H1 (cell line): ENCODE data around the gene C14orf93. TPM values are rescaled to one million over a fixed set of nuclear protein-coding genes. Genes with fewer than 3 reads are reported as not detected.

Experiments used
- CTCF ChIA-PET: fragments of 300-600 bp; sonication (Branson Sonifier 250); formaldehyde crosslinking; loops from one replicate; lab custom pipeline; 2021; ENCODE audit not compliant: partially characterized antibody; lab: Charles Lee
- POLR2A ChIA-PET: fragments of 300-600 bp; sonication (Branson Sonifier 250); formaldehyde crosslinking; loops from one replicate; lab custom pipeline; 2021; ENCODE audit warnings: inconsistent platforms; ENCODE audit not compliant: partially characterized antibody; lab: Charles Lee
- DNase-seq, 2 experiments: peaks; one replicate each; pipeline versions ENCODE4 v3.0.0 to v3.0.0-alpha.2; 2010 to 2022; ENCODE audit warnings: low spot score in 2 of 2, low read depth in 1 of 2, mixed read lengths in 1 of 2
- FAIRE-seq: peaks from 2 replicates; lab custom pipeline; 2011; peaks lifted over from hg19 to GRCh38; lab: Jason Lieb, UNC
- H2AFZ ChIP-seq: 2 replicates; pipeline ENCODE4 v1.8.1; 2012; ENCODE audit warnings: low read length, inconsistent platforms
- H2AK5ac ChIP-seq: 2 replicates; pipeline ENCODE4 v1.6.1; 2013; ENCODE audit warnings: low read depth, low read length
- H2BK120ac ChIP-seq: replicated peaks from 2 replicates; pipeline ENCODE3; 2013; ENCODE audit warnings: low read depth, low read length, inconsistent platforms
- H2BK12ac ChIP-seq: 2 replicates; pipeline ENCODE4 v1.6.1; 2013; ENCODE audit warnings: low read depth, low read length
- H2BK15ac ChIP-seq: 2 replicates; pipeline ENCODE4 v1.6.1; 2013; ENCODE audit warnings: low read length
- H2BK20ac ChIP-seq: 2 replicates; pipeline ENCODE4 v1.6.1; 2013; ENCODE audit warnings: low read length
- H2BK5ac ChIP-seq: 2 replicates; pipeline ENCODE4 v1.6.1; 2013; ENCODE audit warnings: low read depth, low read length
- H3K14ac ChIP-seq: 2 replicates; pipeline ENCODE4 v1.6.1; 2013; ENCODE audit warnings: inconsistent platforms; ENCODE audit not compliant: insufficient read length
- H3K18ac ChIP-seq: 2 replicates; pipeline ENCODE4 v1.6.1; 2013; ENCODE audit warnings: low read length; ENCODE audit errors: extremely low read depth
- H3K23ac ChIP-seq: 2 replicates; pipeline ENCODE4 v1.6.1; 2013; ENCODE audit warnings: inconsistent platforms; ENCODE audit not compliant: insufficient read length
- H3K23me2 ChIP-seq: 2 replicates; pipeline ENCODE4 v1.6.1; 2013; ENCODE audit warnings: low read depth, low read length
- H3K27ac ChIP-seq: 2 replicates; pipeline ENCODE4 v1.6.1; 2011; ENCODE audit warnings: low read depth, low read length, inconsistent platforms
- H3K27me3 ChIP-seq, 4 experiments: replicated peaks in 1 of 4; 1 replicate in 1 of 4; 2 replicates in 3 of 4; pipeline versions ENCODE4 v1.6.1 to v1.8.1; 2011 to 2013; ENCODE audit warnings: low read length in 3 of 4, mild to moderate bottlenecking in 3 of 4, inconsistent platforms in 2 of 4, mixed read lengths in 2 of 4, moderate library complexity in 1 of 4; ENCODE audit not compliant: control insufficient read depth in 3 of 4, insufficient read depth in 3 of 4; ENCODE audit errors: extremely low read depth in 1 of 4
- H3K36me3 ChIP-seq, 4 experiments: 2 replicates each; pipeline versions ENCODE4 v1.6.1 to v1.8.1; 2011 to 2013; ENCODE audit warnings: mild to moderate bottlenecking in 4 of 4, low read length in 3 of 4, moderate library complexity in 2 of 4, control low read depth in 1 of 4, inconsistent platforms in 1 of 4; ENCODE audit not compliant: insufficient read depth in 4 of 4, control insufficient read depth in 2 of 4
- H3K4ac ChIP-seq: replicated peaks from 2 replicates; pipeline ENCODE3; 2013; ENCODE audit warnings: low read length, low read depth, mixed read lengths, inconsistent platforms; ENCODE audit not compliant: insufficient read length
- H3K4me1 ChIP-seq, 4 experiments: replicated peaks in 1 of 4; 1 replicate in 1 of 4; 2 replicates in 3 of 4; pipeline versions ENCODE4 v1.6.1 to v1.8.1; 2011 to 2013; ENCODE audit warnings: low read length in 3 of 4, inconsistent platforms in 2 of 4, mixed read lengths in 1 of 4; ENCODE audit not compliant: insufficient read depth in 4 of 4, control insufficient read depth in 3 of 4
- H3K4me2 ChIP-seq, 2 experiments: 2 replicates each; pipeline versions ENCODE4 v1.6.1 to v1.8.1; 2011 to 2013; ENCODE audit warnings: low read depth in 2 of 2, low read length in 2 of 2, control low read depth in 1 of 2, inconsistent platforms in 1 of 2, mild to moderate bottlenecking in 1 of 2; ENCODE audit not compliant: insufficient read depth in 1 of 2
- H3K4me3 ChIP-seq, 4 experiments: fragments of 200-600, 300-600 bp in 1 of 4; sonication (generic), shearing (Covaris generic), sonication (Bioruptor Twin) in 1 of 4; 2 replicates each; pipeline versions ENCODE4 v1.5.1 to v1.8.1; 2011 to 2016; ENCODE audit warnings: low read length in 4 of 4, low read depth in 3 of 4, control low read depth in 2 of 4, inconsistent platforms in 2 of 4, mild to moderate bottlenecking in 2 of 4, mixed read lengths in 1 of 4, moderate library complexity in 1 of 4; ENCODE audit not compliant: insufficient read depth in 2 of 4; ENCODE audit errors: extremely low read depth in 1 of 4
- H3K56ac ChIP-seq: replicated peaks from 2 replicates; pipeline ENCODE3; 2013; ENCODE audit warnings: low read depth, mild to moderate bottlenecking, mixed read lengths, low read length, inconsistent platforms; ENCODE audit not compliant: insufficient read length
- H3K79me1 ChIP-seq: 2 replicates; pipeline ENCODE4 v1.6.1; 2013; ENCODE audit warnings: low read depth, low read length, control low read depth
- H3K79me2 ChIP-seq, 2 experiments: 2 replicates each; pipeline versions ENCODE4 v1.6.1 to v1.8.1; 2012 to 2013; ENCODE audit warnings: low read length in 2 of 2, mild to moderate bottlenecking in 2 of 2, inconsistent platforms in 1 of 2; ENCODE audit not compliant: insufficient read depth in 2 of 2, control insufficient read depth in 1 of 2
- H3K9ac ChIP-seq, 4 experiments: replicated peaks in 1 of 4; 1 replicate in 1 of 4; 2 replicates in 3 of 4; pipeline versions ENCODE4 v1.6.1 to v1.8.1; 2011 to 2013; ENCODE audit warnings: low read depth in 3 of 4, low read length in 3 of 4, control low read depth in 2 of 4, mild to moderate bottlenecking in 2 of 4, moderate library complexity in 2 of 4, inconsistent platforms in 1 of 4; ENCODE audit errors: extremely low read depth in 1 of 4
- H3K9me3 ChIP-seq, 2 experiments: 2 replicates each; pipeline versions ENCODE4 v1.6.1 to v1.8.1; 2012 to 2013; ENCODE audit warnings: mild to moderate bottlenecking in 2 of 2, moderate library complexity in 2 of 2, control low read depth in 1 of 2, inconsistent platforms in 1 of 2, low read depth in 1 of 2, low read length in 1 of 2, mixed read lengths in 1 of 2; ENCODE audit not compliant: insufficient read depth in 2 of 2
- H4K20me1 ChIP-seq, 2 experiments: replicated peaks in 1 of 2; 2 replicates each; pipeline versions ENCODE3 to v1.8.1; 2011 to 2013; ENCODE audit warnings: inconsistent platforms in 2 of 2, low read length in 2 of 2, mild to moderate bottlenecking in 1 of 2; ENCODE audit not compliant: insufficient read depth in 2 of 2, control insufficient read depth in 1 of 2
- H4K5ac ChIP-seq: 2 replicates; pipeline ENCODE4 v1.6.1; 2013; ENCODE audit warnings: low read length, low read depth, mixed read lengths, inconsistent platforms; ENCODE audit not compliant: insufficient read length
- H4K8ac ChIP-seq: 2 replicates; pipeline ENCODE4 v1.8.0; 2013; ENCODE audit warnings: mild to moderate bottlenecking, moderate library complexity, low read length, inconsistent platforms; ENCODE audit not compliant: insufficient read depth; ENCODE audit errors: extremely low read depth
- H4K91ac ChIP-seq: replicated peaks from 2 replicates; pipeline ENCODE3; 2013; ENCODE audit warnings: low read length, mixed read lengths, inconsistent platforms; ENCODE audit not compliant: insufficient read length
- ATF2 ChIP-seq: IDR thresholded peaks from 2 replicates; pipeline ENCODE4 v1.6.1; 2012; ENCODE audit warnings: low read length, inconsistent platforms
- BACH1 ChIP-seq: IDR thresholded peaks from 2 replicates; pipeline ENCODE4 v1.6.1; 2012; ENCODE audit warnings: low read length, improper control_type of control experiment
- CHD1 ChIP-seq: IDR thresholded peaks from 2 replicates; pipeline ENCODE4 v1.6.1; 2012; ENCODE audit warnings: low read depth, low read length, improper control_type of control experiment
- CTCF ChIP-seq, 3 experiments: IDR thresholded peaks; 1 replicate in 2 of 3; 2 replicates in 1 of 3; pipeline versions ENCODE4 v1.5.1 to v1.6.1; 2011; ENCODE audit warnings: low read length in 3 of 3, mild to moderate bottlenecking in 3 of 3, inconsistent platforms in 2 of 3, low read depth in 1 of 3, moderate library complexity in 1 of 3; ENCODE audit not compliant: insufficient read depth in 1 of 3; ENCODE audit errors: control extremely low read depth in 1 of 3
- FOSL1 ChIP-seq: IDR thresholded peaks from 2 replicates; pipeline ENCODE4 v1.6.1; 2011; ENCODE audit warnings: mild to moderate bottlenecking, low read depth, low read length, moderate library complexity; ENCODE audit not compliant: insufficient read depth
- JUN ChIP-seq: IDR thresholded peaks from 2 replicates; pipeline ENCODE4 v1.6.1; 2011; ENCODE audit warnings: low read depth, mild to moderate bottlenecking, improper control_type of control experiment, low read length
- JUND ChIP-seq: IDR thresholded peaks from 2 replicates; pipeline ENCODE4 v1.6.1; 2011; ENCODE audit warnings: mild to moderate bottlenecking, improper control_type of control experiment, low read length
- SRF ChIP-seq: IDR thresholded peaks from 2 replicates; pipeline ENCODE4 v1.6.1; 2011; ENCODE audit warnings: mild to moderate bottlenecking, low read depth, low read length, moderate library complexity
- TBP ChIP-seq: IDR thresholded peaks from 2 replicates; pipeline ENCODE4 v1.6.1; 2011; ENCODE audit warnings: low read depth, low read length, improper control_type of control experiment
- YY1 ChIP-seq: IDR thresholded peaks from 2 replicates; pipeline ENCODE4 v1.6.1; 2011; ENCODE audit warnings: low read depth, mild to moderate bottlenecking, low read length
- WGBS, 2 experiments: shearing (Covaris generic) in 1 of 2; methylation state at CpG; one replicate each; pipeline versions ENCODE4 v1.1.6 to v1.1.7; 2013 to 2015; ENCODE audit warnings: low lambda C conversion rate in 2 of 2, mixed read lengths in 2 of 2, inconsistent platforms in 1 of 2, low coverage in 1 of 2, missing lambda C conversion rate in 1 of 2; ENCODE audit not compliant: insufficient replicate concordance in 2 of 2, insufficient coverage in 1 of 2, insufficient read length in 1 of 2; ENCODE audit errors: extremely low coverage in 1 of 2, missing lambda C conversion rate in 1 of 2; 5-methylcytosine and 5-hydroxymethylcytosine counted together
- polyA plus RNA-seq, 7 experiments: library from polyadenylated mRNA; depleted of rRNA in 3 of 7; stranded (reverse) in 5 of 7; unstranded in 2 of 7; fragments of >200 nt in 5 of 7; fragments of 200-250 nt in 2 of 7; gene quantifications; 1 replicate in 5 of 7; 2 replicates in 1 of 7; 4 replicates in 1 of 7; pipeline versions ENCODE4 v1.2.1 to v1.2.3, GENCODE V29; 2011 to 2013; ENCODE audit warnings: missing spikeins in 2 of 7, mixed read lengths in 2 of 7
- total RNA-seq: library from RNA; stranded (reverse); fragmentation: NEBNext Ultra II Directional; extraction: Animal tissue kit (Norgen Biotek cat#: 25700); gene quantifications from 2 replicates; pipeline ENCODE4 v1.2.1, GENCODE V29; 2021

Gene C14orf93
- total and polyA plus RNA-seq, 2 of the 8 experiments (the other 6 are each of a cell fraction or from before 2014, with no cell fraction given), result 7.8 to 8.2 TPM

GRCh38 chr14:22991852-22992251, 18.1 kb downstream of the C14orf93 start:
- no peak overlapping the region for H4K5ac ChIP-seq
- no peak overlapping the region for H2BK20ac ChIP-seq
- no peak overlapping the region for H3K23ac ChIP-seq
- H3K9me3 ChIP-seq, result no peaks in the 10 kb centered on the region
- H3K79me2 ChIP-seq, result no peaks in the 10 kb centered on the region
- no peak overlapping the region for H3K18ac ChIP-seq
- CTCF ChIA-PET, result interaction anchor here (1.0 to 23.0 kb wide), 7 partner anchors 15 to 77 kb away, joined by 3 to 785 read pairs (median 6); partner anchors contain the start of genes CDH24, PSMB11 and PSMB5
- no peak overlapping the region for H3K56ac ChIP-seq
- no peak overlapping the region for H2BK5ac ChIP-seq
- H3K9ac ChIP-seq, result no peak overlapping the region
- H2AFZ ChIP-seq, result no peak overlapping the region
- no peaks in the 10 kb centered on the region; the same call in 1 of the 2 replicates for H3K23me2 ChIP-seq
- no peaks in the 10 kb centered on the region for H3K36me3 ChIP-seq
- no peak overlapping the region for H4K91ac ChIP-seq
- no peak overlapping the region for H4K8ac ChIP-seq
- no peaks in the 10 kb centered on the region for H4K20me1 ChIP-seq
- no peak overlapping the region for H3K4me3 ChIP-seq
- H2BK15ac ChIP-seq, result no peak overlapping the region
- POLR2A ChIA-PET, result interaction anchor here (1.3 to 12.2 kb wide), 5 partner anchors 9 to 66 kb away, joined by 3 to 133 read pairs (median 4); partner anchors contain the start of gene AJUBA
- H3K27me3 ChIP-seq, result no peaks in the 10 kb centered on the region
- no peak overlapping the region for H3K14ac ChIP-seq
- no peak overlapping the region for H2BK12ac ChIP-seq
- H3K79me1 ChIP-seq, result no peaks in the 10 kb centered on the region; the same call in 1 of the 2 replicates
- FAIRE-seq (no peak), DNase-seq (no peak)
- no peak overlapping the region for H3K4ac ChIP-seq
- 96% methylated on average over 8 of the region's 8 CpGs; no CpG with 5 or more reads in 1 of the 2 experiments for WGBS, 2 experiments
- no peak overlapping the region for H3K27ac ChIP-seq
- H3K4me1 ChIP-seq, result peaks cover 0 to 5% (median 2%) of the 10 kb centered on the region in 4 experiments; a peak in 1 of 7 replicates
- no peak overlapping the region for H2BK120ac ChIP-seq
- H3K4me2 ChIP-seq, result no peak overlapping the region
- H2AK5ac ChIP-seq, result no peak overlapping the region
- TF ChIP-seq YY1 (no peak), CTCF (IDR thresholded peaks at IDR 0.05; ENCODE audit: control extremely low read depth in 1 of 3, insufficient read depth in 1 of 3, low read depth in 1 of 3, low read length in 3 of 3) (no peak), CHD1 (no peak), ATF2 (no peak), JUND (no peak), JUN (no peak), FOSL1 (no peak), BACH1 (no peak), TBP (no peak), SRF (no peak)
